ENCODE data around the gene PBRM1. TPM values are rescaled to one million over a fixed set of nuclear protein-coding genes. Genes with fewer than 3 reads are reported as not detected.

The PBRM1 gene
- total and polyA plus RNA-seq, 2 of the 8 experiments (the other 6 are each of a cell fraction or from before 2014, with no cell fraction given), result 19.3 to 65.8 TPM

GRCh38 chr3:52541050-52541449 lies 144.7 kb downstream of the PBRM1 start:
- H2BK120ac ChIP-seq (replicated peaks; ENCODE audit: low read depth, low read length), result no peak overlapping the region
- no peak overlapping the region for H3K23ac ChIP-seq (ENCODE audit: insufficient read length)
- no peak overlapping the region for H2BK12ac ChIP-seq (ENCODE audit: low read depth, low read length)
- H3K23me2 ChIP-seq (ENCODE audit: low read depth, low read length), result peaks cover 13% of the 10 kb centered on the region
- H2BK15ac ChIP-seq (ENCODE audit: low read length), result no peak overlapping the region
- H3K79me1 ChIP-seq (ENCODE audit: low read depth, low read length), result peaks cover 15% of the 10 kb centered on the region
- no peak for FAIRE-seq
- no peak overlapping the region for H2AFZ ChIP-seq (ENCODE audit: low read length)
- H3K56ac ChIP-seq (replicated peaks; ENCODE audit: insufficient read length, low read depth, low read length), result no peak overlapping the region
- no peaks in the 10 kb centered on the region for H3K9me3 ChIP-seq (ENCODE audit: insufficient read depth in 2 of 2, low read depth in 1 of 2, low read length in 1 of 2)
- H3K9ac ChIP-seq (replicated peaks in 1 of 4; ENCODE audit: extremely low read depth in 1 of 4, low read depth in 3 of 4, low read length in 3 of 4), result no peak overlapping the region
- H4K20me1 ChIP-seq (replicated peaks in 1 of 2; ENCODE audit: control insufficient read depth in 1 of 2, insufficient read depth in 2 of 2, low read length in 2 of 2), result peaks cover 4 to 20% of the 10 kb centered on the region in 2 experiments
- H3K4me2 ChIP-seq (ENCODE audit: insufficient read depth in 1 of 2, low read depth in 2 of 2, low read length in 2 of 2), result no peak overlapping the region
- TF ChIP-seq SUZ12 (IDR thresholded peaks at IDR 0.05; ENCODE audit: low read length), result no peak
- TF ChIP-seq POU5F1 (IDR thresholded peaks at IDR 0.05; ENCODE audit: low read depth, low read length), result no peak
- no peak for TF ChIP-seq SIN3A (conservative IDR thresholded peaks at IDR 0.05 in 1 of 2, IDR thresholded peaks at IDR 0.05 in 1 of 2; ENCODE audit: low read depth in 1 of 2, low read length in 2 of 2)
- no peak for TF ChIP-seq SP1 (IDR thresholded peaks at IDR 0.05; ENCODE audit: low read depth, low read length)
- TF ChIP-seq JUND (IDR thresholded peaks at IDR 0.05; ENCODE audit: low read length), result no peak
- TF ChIP-seq EZH2 (IDR thresholded peaks at IDR 0.05; ENCODE audit: low read depth, low read length, severe bottlenecking), result no peak
- TF ChIP-seq TEAD4 (IDR thresholded peaks at IDR 0.05; ENCODE audit: low read depth, low read length), result no peak
- TF ChIP-seq POLR2A (IDR thresholded peaks at IDR 0.05; ENCODE audit: control extremely low read depth in 1 of 2, low read depth in 2 of 2, low read length in 2 of 2), result no peak
- TF ChIP-seq RNF2 (IDR thresholded peaks at IDR 0.05; ENCODE audit: borderline replicate concordance, low read depth, low read length, missing control alignments, poor library complexity, severe bottlenecking), result no peak
- no peak for TF ChIP-seq TBP (IDR thresholded peaks at IDR 0.05; ENCODE audit: low read depth, low read length)
- no peak for TF ChIP-seq CBX5 (IDR thresholded peaks at IDR 0.05; ENCODE audit: low read depth, low read length)
- TF ChIP-seq ZNF274 (IDR thresholded peaks at IDR 0.05; ENCODE audit: borderline replicate concordance, extremely low read depth, low read length), result no peak
- TF ChIP-seq KDM4A (IDR thresholded peaks at IDR 0.05; ENCODE audit: low read depth, low read length, severe bottlenecking), result no peak
- no peak for TF ChIP-seq EP300 (IDR thresholded peaks at IDR 0.05; ENCODE audit: borderline replicate concordance in 1 of 2, low read depth in 2 of 2, low read length in 2 of 2)
- peaks cover 12 to 29% of the 10 kb centered on the region in 2 experiments for H3K79me2 ChIP-seq (ENCODE audit: control insufficient read depth in 1 of 2, insufficient read depth in 2 of 2, low read length in 2 of 2)
- H4K91ac ChIP-seq (replicated peaks; ENCODE audit: insufficient read length, low read length), result no peak overlapping the region
- POLR2A ChIA-PET (ENCODE audit: partially characterized antibody), result interaction anchor here (0.9 to 1.3 kb wide), 3 partner anchors 9 to 146 kb away, joined by 3 to 6 read pairs (median 6); no protein-coding TSS in a partner anchor
- no peaks in the 10 kb centered on the region for H3K27me3 ChIP-seq (replicated peaks in 1 of 4; ENCODE audit: control insufficient read depth in 3 of 4, extremely low read depth in 1 of 4, insufficient read depth in 3 of 4, low read length in 3 of 4)
- H3K18ac ChIP-seq (ENCODE audit: extremely low read depth, low read length), result no peak overlapping the region
- H3K4me3 ChIP-seq (ENCODE audit: extremely low read depth in 1 of 4, insufficient read depth in 2 of 4, low read depth in 3 of 4, low read length in 4 of 4), result no peak overlapping the region
- 89% methylated on average over 2 of the region's 2 CpGs; no CpG with 5 or more reads in 1 of the 2 experiments for WGBS, 2 experiments (ENCODE audit: extremely low coverage in 1 of 2, insufficient coverage in 1 of 2, insufficient read length in 1 of 2, insufficient replicate concordance in 2 of 2, low coverage in 1 of 2, low lambda C conversion rate in 2 of 2, missing lambda C conversion rate in 1 of 2)
- CTCF ChIA-PET (ENCODE audit: partially characterized antibody), result no interaction called here
- H4K5ac ChIP-seq (ENCODE audit: insufficient read length, low read depth, low read length), result no peak overlapping the region
- H4K8ac ChIP-seq (ENCODE audit: extremely low read depth, insufficient read depth, low read length), result no peak overlapping the region
- H3K36me3 ChIP-seq (ENCODE audit: control insufficient read depth in 2 of 4, insufficient read depth in 4 of 4, low read length in 3 of 4), result peaks cover 0 to 14% (median 3%) of the 10 kb centered on the region in 4 experiments; a peak in 1 of 8 replicates
- H3K27ac ChIP-seq (ENCODE audit: low read depth, low read length), result no peak overlapping the region
- no peak overlapping the region for H2BK20ac ChIP-seq (ENCODE audit: low read length)
- H3K4me1 ChIP-seq (replicated peaks in 1 of 4; ENCODE audit: control insufficient read depth in 3 of 4, insufficient read depth in 4 of 4, low read length in 3 of 4), result peaks cover under 1 to 15% (median 8%) of the 10 kb centered on the region in 4 experiments; a peak in 6 of 7 replicates
- no peak overlapping the region for H3K14ac ChIP-seq (ENCODE audit: insufficient read length)
- no peak overlapping the region for H3K4ac ChIP-seq (replicated peaks; ENCODE audit: insufficient read length, low read depth, low read length)
- H2AK5ac ChIP-seq (ENCODE audit: low read depth, low read length), result no peak overlapping the region
- DNase-seq (ENCODE audit: low read depth in 1 of 2, low spot score in 2 of 2), result no peak
- H2BK5ac ChIP-seq (ENCODE audit: low read depth, low read length), result no peak overlapping the region

Data from H1 (cell line).